HG02588 (cell line): Measurements from ENCODE around the gene SEMA5A.

Experiments
- ATAC-seq: cut with Tn5 transposase; IDR thresholded peaks from one replicate; pipeline ENCODE4 v1.9.1; 2021; ENCODE audit warnings: mild to moderate bottlenecking, moderate library complexity; ENCODE audit not compliant: unreplicated experiment

SEMA5A gene

GRCh38 chr5:9342161-9342787 is 203.6 kb downstream of the SEMA5A start:
- no peak for ATAC-seq

GRCh38 chr5:9340085-9340484 is 205.8 kb downstream of the SEMA5A start:
- ATAC-seq: no peak

DNA sequence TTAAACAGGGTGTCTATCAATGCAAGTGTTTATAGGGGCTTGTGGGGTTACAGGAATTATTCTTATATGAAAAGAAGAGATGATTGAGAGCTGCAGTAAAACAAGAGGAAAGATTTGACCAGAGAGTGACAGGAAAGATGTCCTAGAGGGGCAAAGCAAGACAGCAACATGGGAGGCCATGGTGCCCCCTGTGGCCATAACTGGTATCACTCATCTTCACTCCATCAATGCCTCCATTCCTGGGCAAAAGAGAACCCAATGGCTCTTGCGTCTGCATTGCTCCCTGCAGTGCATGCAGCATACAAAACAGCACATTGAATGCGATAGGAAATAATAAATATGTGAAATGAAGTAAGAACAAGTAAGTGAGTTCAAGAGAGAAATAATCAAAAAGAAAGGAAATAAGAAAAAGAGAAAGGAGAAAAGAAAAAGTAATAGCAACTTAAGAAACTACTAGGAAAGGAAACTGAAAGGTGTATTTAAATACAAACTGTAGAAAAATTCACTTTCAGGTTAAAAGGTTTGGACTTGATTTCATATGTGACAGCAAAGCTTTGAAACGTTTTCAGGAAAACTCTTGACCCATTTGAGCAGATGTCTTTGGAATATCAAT is 206.6 kb downstream of the SEMA5A start:
- no peak for ATAC-seq

DNA sequence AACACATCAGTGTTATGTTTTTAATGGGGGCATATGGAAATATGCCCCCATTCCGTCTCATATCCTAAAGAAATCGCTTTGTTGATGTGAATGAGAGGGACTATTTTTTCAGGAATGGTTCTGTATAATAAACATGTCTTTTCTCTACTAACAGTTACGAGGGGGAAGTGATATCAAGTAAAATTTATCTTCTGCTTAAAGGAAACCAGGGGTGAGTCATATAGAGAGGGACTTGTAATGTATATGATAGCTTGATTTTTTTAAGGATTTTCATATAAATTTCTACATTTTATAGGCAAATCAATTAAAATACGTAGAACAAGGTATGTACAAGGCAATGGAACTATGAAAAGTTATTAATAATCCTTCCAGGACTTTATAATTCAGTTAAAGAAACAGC is 207.1 kb downstream of the SEMA5A start:
- no peak for ATAC-seq

GRCh38 chr5:9337928-9338595 is 207.8 kb downstream of the SEMA5A start:
- no peak for ATAC-seq

- ATAC-seq: no peak
Observed at GRCh38 chr5:9335754-9336495, 209.9 kb downstream of the SEMA5A start.

DNA sequence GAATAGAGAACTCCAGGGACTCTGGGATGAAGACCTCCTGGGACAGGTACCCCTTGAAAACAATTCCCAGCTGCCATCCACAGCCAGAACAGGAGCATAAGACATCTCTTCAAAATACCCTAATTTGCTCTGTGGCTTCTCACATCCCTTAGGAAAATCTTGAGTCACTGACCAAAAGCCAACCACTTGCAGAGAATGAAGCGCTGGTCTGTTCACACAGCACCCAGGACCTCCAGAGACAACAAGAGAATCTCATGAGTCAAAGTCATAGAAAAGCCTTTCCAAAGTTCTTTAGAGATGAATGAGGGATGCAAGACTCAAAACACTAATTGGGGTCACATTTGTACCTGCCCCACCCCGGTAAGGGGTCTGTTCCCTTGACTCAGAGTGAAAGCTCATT is 210.6 kb downstream of the SEMA5A start:
- ATAC-seq: no peak

DNA sequence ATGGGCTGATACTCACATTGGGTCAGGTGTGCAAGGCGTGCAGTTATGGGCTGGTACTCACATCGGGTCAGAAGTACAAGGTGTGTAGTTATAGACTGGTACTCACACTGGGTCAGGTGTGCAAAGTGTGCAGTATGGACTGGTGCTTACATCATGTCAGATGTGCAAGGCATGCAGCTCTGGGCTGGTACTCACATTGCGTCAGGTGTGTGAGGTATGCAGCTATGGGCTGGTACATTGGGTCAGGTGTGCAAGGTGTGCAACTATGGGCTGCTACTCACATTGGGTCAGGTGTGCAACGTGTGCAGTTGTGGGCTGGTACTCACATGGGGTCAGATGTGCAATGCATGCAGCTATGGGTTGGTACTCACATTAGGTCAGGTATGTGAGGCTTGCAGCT is 213.8 kb downstream of the SEMA5A start:
- ATAC-seq: no peak

DNA sequence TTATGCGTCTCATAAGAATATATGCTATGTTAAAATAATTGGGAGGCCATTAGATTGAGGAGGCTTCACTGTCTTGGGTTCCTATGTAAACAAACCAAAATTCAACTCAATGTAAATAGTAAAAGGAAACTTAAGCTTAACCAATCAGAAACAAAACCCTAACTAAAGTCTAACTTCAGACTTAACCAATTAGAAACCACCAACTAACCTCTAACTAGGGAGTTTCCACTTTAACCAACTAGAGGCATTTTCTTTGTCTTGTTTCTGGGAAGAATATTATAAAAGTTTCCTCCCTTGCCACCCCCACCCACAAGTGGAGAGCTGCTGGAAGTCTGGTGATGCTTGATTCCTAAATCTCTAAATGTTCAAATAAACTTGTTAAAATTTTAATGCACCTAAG is 214.5 kb downstream of the SEMA5A start:
- no peak for ATAC-seq

GRCh38 chr5:9329125-9329524 is 216.8 kb downstream of the SEMA5A start:
- no peak for ATAC-seq

DNA sequence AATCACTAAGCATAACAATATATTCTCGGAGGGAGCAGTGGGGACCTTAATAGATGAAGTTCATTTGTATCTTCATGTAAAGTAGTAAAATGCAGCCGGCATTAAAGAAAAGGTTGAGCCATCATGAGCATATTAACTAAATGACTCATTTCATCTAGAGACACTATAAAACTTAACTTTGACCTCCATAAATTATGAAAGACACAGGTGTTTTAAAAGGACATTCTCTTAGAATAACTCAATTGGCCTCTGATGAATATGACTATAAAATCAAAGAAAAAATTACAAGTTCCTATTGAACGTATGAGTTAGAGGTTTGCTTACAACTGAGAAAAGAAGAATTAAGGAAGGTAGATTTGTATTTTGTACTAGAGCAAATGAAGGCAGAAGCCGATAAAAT is 220.3 kb downstream of the SEMA5A start:
- no peak for ATAC-seq

DNA sequence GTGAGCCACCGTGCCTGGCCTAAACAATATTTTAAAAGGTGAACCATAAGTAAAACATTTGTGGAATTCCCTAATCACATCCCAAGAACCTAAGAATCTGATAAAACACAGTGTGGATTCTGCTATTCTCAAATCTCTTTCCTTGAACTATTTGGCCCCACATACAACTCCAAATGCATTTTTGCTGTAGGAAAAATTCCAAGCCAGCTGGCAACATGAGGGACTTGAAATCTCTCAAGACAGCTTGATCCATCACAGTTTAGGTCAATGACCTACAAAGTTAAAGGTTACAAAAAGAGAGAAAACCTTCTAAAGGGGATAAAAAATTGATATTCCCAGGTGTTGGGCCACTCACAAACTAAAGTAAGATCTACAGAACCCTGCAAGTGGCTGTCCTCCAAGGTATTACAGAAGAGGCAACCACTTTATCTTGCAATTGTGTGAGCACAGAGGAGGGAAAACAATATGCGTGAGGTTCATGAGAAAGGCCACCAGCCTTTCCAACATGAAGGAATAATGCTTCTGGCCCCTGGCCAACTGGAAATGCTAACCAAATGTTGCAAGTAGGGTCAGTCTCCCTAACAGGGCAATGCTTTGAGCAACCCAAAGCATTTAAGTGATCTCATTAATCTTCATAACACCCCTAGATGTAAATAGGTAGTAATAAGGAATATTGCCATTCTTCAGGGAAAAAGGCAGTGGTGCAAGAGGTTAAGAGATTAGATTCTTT is 221.4 kb downstream of the SEMA5A start:
- no peak for ATAC-seq

DNA sequence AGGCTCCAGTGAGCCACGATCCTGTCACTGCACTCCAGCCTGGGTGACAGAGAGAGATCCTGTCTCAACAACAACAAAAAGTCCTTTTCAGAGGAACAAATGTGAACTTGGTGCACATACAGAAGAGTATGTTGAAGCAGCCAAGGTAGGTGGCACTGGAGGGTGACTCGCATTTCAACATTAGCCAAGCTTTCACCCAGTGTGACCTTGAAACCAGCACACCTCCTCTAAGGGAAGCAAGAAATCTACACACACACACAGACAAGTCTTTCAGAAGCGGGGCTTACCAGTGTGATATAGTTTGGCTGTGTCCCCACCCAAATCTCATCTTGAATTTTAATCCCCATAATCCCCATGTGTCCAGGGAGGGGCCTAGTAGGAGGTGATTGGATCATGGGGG is 225.2 kb downstream of the SEMA5A start:
- ATAC-seq: no peak

DNA sequence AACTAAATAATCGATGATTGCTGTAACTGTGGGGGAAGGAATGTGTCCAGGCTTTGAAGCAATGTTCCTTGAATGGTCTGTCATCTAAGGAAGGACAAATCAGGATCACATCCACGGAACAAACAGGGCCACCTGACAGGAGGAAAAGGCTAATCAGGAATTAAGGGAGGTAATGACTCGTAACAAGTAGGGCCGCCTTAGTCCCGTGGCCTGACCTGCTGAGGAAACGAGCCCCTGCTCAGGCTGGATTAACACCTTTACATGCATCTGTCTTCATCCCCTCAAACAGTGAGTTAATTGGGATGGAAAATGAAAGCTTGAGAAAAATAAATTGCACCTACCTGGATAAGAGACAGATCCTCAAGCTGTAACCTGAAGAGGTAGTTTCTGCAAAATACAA is 227.8 kb downstream of the SEMA5A start:
- ATAC-seq: no peak

GRCh38 chr5:9316733-9317132 is 229.1 kb downstream of the SEMA5A start:
- no peak for ATAC-seq

DNA sequence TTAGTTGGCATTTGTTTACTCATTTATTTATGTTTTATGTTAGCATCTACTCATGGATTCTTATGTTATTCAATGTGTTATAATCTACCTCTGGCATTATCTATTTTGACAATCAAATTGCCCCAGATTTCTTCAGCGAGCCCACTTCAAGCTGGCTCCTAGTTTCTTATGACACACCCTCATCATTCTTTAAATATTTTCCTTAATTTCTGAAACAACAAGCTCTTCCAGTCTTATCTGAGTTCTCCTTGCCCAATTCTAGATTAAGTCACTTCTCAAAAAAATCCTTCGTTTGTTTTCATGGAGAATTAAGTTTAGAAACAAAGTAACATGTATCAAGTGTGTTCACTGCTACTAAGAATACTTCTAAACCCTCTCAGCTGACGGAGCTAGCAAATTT is 229.8 kb downstream of the SEMA5A start:
- ATAC-seq: no peak

DNA sequence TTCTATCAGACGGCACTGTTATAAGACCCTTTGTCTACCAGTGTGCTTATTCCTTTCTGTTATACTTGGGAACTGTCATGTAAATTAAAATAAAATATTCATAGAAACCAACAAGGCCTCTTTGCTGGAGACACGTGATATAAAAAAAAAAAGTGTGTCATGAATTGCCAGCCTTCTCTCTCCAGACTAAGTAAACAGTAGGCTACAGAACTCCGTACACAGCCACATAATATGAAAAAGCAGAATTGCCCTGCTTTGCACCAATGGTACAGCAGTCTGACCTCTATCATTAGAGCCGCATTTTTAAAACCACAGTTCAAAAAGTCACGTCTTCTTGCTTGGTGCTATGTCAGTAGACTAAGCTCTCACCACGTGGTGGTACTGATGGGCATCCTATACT is 231.3 kb downstream of the SEMA5A start:
- ATAC-seq: no peak

- ATAC-seq: no peak
Observed at GRCh38 chr5:9313751-9314150, 232.1 kb downstream of the SEMA5A start.

- ATAC-seq: no peak
Observed at GRCh38 chr5:9307150-9307549, 238.7 kb downstream of the SEMA5A start.

GRCh38 chr5:9302218-9302617 is 243.7 kb downstream of the SEMA5A start:
- ATAC-seq: no peak

- ATAC-seq: no peak
Observed at GRCh38 chr5:9301200-9301599, 244.7 kb downstream of the SEMA5A start.
